ENCODE data around the gene IDH3A. TPM values are rescaled to one million over a fixed set of nuclear protein-coding genes. Genes with fewer than 3 reads are reported as not detected.

The IDH3A gene
- total and polyA plus RNA-seq, 9 of the 15 experiments (the other 6 are each of a cell fraction or from before 2014, with no cell fraction given), result 37.4 to 249 (median 107) TPM

DNA sequence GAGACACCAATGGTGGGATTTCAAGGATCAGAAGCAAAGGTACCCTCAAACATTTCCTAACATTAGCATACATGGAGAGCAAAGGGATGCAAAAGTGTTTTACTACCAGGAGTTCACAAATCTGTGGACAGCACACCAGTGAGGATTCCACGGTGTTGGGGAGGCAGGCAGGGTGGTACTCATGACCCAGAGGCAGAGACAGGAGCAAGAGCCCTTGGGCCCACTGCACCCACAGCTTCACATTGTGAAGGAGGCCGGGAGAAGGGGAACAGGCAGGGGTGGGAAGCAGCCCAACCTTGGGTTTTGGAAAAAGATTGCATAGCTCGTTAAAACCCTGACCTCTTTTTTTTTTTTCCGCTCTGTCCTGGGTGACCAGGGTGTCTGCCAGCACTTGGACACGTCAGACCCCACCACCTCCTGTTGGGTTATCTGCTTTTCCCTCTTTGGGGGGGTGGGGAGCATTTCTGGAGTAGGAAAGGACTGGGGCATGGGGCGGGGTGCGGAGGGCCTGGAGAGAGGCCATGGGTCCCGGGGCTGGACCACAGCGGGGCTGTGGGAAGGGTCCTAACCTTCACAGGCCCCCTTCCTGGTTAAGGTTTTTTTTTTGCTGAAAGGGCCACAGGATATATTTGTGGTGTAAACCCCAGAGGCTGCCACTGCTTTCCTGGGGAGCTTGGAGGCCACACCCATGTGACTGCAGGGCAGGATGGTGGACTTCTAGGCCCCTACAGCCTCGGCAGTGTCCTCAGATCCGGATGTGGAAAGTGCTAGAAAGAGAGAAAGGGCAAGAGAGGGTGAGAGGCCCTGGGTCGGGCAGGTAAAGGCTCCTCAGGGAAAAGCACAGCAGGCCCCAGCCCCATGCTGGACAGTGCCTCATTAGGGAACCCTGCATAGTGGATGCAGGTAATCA lies 44.3 kb upstream of the IDH3A start (continued):
- TF ChIP-seq, protein P1, sequence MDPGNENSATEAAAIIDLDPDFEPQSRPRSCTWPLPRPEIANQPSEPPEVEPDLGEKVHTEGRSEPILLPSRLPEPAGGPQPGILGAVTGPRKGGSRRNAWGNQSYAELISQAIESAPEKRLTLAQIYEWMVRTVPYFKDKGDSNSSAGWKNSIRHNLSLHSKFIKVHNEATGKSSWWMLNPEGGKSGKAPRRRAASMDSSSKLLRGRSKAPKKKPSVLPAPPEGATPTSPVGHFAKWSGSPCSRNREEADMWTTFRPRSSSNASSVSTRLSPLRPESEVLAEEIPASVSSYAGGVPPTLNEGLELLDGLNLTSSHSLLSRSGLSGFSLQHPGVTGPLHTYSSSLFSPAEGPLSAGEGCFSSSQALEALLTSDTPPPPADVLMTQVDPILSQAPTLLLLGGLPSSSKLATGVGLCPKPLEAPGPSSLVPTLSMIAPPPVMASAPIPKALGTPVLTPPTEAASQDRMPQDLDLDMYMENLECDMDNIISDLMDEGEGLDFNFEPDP (CRISPR knock-in tag; IDR thresholded peaks at IDR 0.05), result no peak
- no peak for TF ChIP-seq NCOA6 (IDR thresholded peaks at IDR 0.05)
- no peak for TF ChIP-seq ZNF347 (CRISPR knock-in tag; IDR thresholded peaks at IDR 0.05; ENCODE audit: low read depth)
- TF ChIP-seq RAD21 (CRISPR knock-in tag; conservative IDR thresholded peaks at IDR 0.05 in 1 of 2, IDR thresholded peaks at IDR 0.05 in 1 of 2), result no peak
- no peak for TF ChIP-seq NR2C1 (IDR thresholded peaks at IDR 0.05)
- no peak for TF ChIP-seq NR2C1 (tag; IDR thresholded peaks at IDR 0.05)
- no peak for TF ChIP-seq E2F3 (CRISPR knock-in tag; IDR thresholded peaks at IDR 0.05)
- no peak for TF ChIP-seq ZNF3 (CRISPR knock-in tag; IDR thresholded peaks at IDR 0.05)
